Activated T-cell treated with anti-CD3 and anti-CD28 coated beads for 1 hour (primary cell): ENCODE data around the gene ISYNA1.
A peak's percentile ranks its signal among the peaks of the same experiment; 100 is the strongest.
"Not testable (repeated sequence)": the region's sequence is repeated elsewhere in the genome, so short reads cannot be mapped to it uniquely, and the experiment has no call there.

Source experiments
- DNase-seq: peaks from one replicate; pipeline ENCODE4 v3.0.0-alpha.2; 2020; ENCODE audit warnings: low read depth

Gene ISYNA1

DNA sequence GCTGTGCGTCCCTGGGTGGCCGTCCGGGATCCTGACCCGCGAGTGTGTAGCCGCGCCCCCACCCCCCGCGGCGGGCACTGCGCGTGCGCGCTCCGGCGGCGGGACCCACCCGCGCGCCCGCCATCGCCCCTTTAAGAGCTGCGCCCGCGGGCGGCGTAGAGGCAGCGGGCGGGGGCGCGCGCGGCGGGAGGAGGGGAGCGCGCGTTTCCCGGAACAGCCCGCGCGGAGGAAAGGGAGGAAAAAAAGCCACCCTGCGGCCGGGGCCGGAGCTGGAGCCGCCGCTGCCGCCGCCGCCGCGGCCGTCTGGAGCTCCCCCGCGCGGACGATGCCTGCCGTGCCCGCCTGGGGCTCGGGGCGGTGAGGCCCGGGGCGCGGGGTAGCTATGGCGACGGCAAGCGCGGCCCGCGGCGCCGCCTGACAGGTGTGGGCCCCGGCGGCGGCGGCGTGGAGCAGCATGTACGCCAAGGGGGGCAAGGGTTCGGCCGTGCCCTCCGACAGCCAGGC lies 18.7 kb downstream of the ISYNA1 start, which contains the start of gene SSBP4:
Gene SSBP4 (plus strand): TSS at position 204 of the 504 bp plus-strand sequence. CDS start 251 bp downstream, at position 455.
- DNase-seq: peak; percentile 54

DNA sequence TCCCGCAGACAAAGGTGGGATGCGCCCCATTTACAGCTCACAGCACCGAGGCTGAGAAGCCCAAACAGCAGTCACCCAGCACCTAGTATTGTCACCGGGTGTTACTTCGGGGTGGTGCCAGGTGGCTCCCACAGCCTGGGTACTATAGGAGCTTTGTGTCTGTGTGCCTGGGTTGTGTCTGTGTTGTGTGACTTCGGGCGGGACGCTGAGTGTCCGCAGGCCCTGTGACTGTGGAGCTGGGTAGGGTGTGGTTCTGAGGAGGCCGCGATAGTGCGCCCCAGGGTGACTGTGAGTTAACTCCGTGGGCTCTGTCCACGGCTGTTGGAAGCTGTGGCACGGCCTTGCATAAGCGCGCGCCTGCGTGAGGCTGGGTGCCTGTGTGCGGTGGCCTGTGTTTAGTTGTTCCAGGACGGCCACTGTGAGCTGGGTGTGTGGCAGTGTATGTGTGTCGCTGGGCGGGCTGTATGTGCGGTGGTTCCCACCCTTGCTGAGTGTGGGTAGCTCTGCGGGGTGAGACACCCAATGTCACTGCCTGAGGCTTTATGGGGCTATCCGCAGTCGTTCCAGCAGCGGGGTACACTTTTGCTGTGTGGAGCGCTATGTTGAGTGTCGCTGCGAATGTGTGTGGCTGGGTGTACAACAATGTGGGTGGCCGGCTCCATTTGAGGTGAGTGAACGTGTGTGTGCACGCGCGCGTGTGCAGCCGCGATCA lies 19.3 kb downstream of the ISYNA1 start:
- DNase-seq: no peak

DNA sequence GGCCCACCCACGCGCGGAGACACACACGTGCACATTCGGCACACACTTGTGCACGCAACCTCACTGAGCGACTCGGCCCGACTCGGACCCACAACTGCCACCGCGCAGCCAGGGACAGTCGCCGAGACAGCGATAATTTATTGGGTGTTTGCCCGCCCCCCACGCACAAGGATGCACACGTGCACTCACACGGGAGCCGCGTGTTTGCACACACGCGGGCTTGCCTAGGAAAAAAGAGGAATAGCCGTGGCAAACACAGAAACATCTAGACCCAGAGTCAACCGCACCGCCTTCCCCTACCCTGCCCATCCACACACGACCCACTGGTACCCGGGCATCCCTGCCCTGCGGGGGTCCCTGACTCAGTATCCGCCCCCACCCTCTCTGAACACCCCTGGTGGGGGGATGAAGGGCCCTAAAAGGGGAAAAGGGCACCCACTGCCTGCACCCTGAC lies 19.9 kb downstream of the ISYNA1 start:
- DNase-seq: no peak

DNA sequence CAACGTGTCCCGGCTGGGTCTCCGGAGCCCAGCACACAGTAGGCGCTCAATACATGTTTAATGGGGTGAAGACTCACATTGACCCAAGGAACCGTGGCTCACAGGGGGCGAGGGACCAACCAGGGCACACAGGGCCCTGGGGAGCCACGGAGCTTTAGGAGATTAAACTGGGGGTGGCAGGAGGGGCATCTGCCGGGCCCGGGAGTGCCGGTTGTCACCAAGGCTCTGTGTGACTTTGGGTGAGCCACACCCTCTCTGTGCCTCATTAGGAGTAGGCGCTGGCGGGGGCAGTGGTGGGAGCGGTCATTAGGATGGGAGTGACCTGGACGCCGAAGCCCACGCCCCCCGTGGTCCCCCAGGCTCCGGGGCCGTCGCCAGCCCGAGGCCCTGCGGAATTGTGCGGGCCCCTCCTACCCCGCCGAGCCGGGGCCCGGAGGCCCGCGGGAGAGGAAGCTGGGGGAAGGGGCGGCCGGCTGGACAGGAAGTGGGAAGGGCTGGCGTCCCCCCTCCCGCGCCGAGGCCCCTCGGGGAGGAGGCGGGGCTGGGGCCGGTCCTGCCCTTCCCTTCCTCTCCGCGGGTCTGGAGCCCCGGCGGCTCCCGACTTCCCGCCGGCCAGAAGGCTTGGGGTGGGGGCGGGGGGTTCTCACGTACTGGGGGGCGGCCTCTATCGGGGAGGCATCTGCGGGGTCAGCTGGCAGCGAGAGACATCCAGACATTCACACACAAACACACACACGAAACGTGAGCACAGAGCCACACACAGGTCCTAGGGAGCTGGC lies 20.5 kb downstream of the ISYNA1 start:
- DNase-seq: no peak

DNA sequence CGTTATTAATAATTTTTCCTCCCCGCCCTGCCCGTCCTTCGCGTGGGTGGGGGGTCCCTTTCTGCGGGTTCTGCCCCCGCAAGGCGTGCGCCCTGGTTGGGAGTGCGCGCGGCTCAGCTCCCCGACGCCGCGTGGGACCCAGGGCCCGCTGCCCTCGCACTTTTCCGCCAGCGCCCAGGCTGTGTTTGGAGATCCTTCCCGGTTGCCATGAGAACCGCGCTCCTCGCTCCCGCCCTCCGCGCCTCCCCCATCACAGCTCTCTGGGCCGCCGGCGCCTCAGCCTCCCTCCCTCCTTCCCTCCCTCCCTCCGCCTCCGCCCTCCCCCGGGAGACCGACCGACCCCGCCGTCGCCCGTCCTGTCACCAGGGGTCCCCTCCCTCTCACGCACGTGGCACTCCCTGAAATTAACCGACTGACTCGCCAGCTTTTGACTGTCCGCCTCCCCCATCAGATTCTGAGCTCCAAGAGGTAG lies 21.1 kb downstream of the ISYNA1 start:
- no peak for DNase-seq

DNA sequence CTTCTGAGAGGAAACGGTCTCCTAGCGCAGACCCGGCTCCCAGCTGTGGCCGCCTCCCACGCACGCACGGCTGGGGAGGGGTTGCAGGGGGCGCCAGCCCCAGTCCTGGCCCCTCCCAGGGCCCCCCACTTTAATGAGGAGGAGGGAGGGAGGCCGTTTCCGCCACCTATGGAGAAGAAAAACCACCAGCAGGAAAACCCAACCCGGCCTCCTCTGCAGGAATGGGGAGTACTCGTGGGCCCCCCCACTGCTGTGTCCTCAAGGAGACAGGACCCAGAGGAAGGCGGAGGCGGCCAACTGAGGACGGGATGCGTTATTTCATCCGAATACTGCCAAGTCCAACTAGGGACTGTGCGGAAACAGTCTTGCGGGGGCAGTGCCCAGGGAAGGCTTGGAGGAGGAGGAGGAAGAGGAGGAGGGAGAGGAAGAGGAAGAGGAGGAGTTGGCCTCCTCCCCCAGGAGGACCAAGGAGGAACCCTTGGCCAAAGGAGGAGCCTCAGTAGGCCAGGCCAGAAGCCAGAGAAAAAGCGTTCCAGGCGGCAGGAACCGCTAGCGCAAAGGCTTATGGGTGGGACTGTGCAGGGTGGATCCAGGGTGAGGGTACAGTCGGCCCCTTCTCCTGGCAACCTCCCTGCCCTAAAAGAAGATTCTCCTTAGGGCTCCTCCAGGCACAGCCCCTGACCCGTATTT lies 22.6 kb downstream of the ISYNA1 start:
- no peak for DNase-seq

DNA sequence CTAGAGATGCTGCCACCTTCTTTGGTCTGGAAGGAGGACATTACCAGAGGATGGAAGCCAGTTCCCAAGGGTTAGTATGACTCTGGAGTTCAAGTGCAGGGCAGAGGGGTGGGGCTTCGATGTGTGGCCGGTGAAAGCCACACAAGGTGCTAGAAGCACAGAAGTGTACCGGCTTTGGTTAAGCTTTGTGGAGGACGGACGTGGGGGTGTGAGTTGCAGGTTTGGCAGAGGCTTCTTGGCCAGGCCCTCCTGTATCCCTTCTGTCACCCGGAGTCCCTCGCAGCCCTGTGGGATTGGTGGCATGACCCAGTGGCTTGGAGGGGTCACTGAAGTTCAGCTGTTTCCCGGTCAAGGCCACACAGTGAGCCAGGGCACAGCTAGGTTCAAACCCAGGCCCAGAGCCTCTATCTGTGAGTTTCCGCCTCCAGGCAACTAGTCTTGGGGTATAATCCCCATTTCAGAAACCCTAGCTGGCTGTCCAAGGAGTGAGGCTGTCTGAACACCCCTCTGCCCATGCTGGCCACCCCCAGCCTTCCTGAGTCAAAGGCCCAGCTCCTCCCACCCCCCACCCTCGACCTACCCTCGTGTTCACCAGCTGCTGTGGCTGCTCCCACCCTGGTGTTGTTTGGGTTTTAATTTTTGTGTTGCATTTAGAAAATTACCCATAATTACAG lies 23.3 kb downstream of the ISYNA1 start:
- DNase-seq: no peak

DNA sequence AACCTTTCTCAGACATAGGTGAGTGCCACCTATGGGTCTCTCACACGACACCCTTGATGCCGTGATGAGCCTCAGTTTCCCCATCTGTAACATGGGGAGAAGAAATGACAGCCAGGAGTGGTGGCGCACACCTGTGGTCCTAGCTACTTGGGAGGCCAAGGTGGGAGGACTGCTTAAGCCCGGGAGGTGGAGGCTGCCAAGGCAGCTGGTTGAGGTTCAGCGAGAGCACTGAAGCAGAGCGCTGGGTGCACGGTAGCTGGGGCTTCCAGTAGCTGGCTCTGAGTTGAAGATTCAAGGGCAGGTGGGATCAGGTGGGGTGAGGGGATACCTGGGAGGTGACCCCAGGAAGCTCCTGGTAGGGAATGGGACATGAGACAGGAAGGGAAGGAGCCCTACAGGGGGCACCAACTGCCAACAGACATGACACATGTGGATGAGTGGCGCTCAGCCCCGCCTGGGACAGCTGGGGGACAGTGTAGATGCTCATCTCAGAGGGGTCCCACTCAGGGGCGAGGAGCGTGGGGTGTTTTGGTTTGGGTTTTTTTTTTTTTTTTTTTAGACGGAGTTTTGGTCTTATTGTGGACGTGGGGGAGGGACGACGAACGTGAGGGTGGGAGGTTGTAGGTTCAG lies 25.2 kb downstream of the ISYNA1 start:
- DNase-seq: no peak

DNA sequence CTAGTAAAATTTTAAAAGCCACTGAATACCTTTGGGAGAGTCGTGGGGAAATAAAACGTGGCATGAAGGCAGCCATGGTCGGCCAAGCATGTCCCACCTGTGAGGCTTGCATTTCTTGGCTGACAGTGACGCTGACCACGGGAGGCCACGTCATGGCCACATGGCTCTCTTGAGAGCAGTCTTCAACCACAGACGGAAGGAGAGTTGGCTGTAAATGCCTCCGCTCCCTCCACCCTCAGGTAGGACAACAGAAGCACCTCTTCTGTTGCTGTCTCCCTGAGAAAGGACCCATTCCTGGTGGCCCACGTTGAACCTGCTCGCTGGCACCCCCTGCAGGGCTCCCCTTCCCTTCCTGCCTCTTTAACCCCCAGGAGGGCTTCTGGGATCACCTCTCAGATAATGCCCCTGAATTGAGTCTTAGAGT lies 29.9 kb downstream of the ISYNA1 start:
- DNase-seq: no peak

DNA sequence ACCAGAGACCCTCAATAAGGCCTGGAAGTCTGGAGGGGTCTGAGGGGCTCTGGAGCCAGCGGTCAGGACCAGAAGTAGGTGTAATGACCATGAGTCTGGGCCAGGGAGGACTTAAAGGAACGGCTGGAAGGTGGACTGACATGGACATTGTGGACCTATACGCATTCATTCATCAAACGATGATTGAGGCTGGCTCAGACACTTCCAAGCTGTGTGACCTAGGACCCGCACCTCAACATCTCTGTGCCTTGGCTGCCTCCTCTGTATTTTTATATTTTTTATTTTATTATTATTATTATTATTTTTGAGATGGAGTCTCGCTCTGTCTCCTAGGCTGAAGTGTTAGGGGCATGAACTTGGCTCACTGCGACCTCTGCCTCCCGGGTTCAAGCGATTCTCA lies 31.2 kb downstream of the ISYNA1 start:
- DNase-seq: no peak

DNA sequence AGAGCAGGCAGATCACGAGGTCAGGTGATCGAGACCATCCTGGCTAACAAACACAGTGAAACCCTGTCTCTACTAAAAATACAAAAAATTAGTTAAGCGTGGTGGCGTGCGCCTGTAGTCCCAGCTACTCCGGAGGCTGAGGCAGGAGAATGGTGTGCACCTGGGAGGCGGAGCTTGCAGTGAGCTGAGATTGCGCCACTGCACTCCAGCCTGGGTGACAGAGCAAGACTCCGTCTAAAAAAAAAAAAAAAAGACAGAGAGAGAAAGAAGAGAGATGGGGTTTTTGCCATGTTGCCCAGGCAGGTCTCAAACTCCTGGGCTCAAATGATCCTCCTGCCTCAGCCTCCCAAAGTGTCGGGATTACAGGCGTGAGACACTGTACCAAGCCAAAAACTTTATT lies 32.2 kb downstream of the ISYNA1 start:
- DNase-seq: not testable (repeated sequence)

DNA sequence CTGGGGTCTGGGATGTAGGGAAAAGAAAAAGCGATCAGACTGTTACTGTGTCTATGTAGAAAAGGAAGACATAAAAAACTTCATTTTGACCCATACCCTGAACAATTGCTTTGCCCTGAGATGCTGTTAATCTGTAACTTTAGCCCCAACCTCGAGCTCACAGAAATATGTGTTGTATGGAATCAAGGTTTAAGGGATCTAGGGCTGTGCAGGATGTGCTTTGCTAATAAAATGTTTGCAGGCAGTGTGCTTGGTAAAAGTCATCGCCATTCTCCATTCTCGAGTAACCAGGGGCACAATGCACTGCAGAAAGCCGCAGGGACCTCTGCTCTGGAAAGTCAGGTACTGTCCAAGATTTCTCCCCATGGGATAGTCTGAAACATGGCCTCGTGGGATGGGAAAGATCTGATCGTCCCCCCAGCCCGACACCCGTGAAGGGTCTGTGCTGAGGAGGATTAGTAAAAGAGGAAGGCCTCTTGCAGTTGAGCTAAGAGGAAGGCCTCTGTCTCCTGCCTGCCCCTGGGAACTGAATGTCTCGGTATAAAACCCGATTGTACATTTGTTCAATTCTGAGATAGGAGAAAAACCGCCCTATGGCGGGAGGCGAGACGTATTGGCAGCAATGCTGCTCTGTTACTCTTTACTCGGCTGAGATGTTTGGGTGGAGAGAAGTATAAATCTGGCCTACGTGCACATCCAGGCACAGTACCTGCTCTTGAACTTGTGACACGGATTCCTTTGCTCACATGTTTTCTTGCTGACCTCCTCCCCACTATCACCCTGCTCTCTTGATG lies 35.3 kb downstream of the ISYNA1 start:
- not testable (repeated sequence) for DNase-seq

DNA sequence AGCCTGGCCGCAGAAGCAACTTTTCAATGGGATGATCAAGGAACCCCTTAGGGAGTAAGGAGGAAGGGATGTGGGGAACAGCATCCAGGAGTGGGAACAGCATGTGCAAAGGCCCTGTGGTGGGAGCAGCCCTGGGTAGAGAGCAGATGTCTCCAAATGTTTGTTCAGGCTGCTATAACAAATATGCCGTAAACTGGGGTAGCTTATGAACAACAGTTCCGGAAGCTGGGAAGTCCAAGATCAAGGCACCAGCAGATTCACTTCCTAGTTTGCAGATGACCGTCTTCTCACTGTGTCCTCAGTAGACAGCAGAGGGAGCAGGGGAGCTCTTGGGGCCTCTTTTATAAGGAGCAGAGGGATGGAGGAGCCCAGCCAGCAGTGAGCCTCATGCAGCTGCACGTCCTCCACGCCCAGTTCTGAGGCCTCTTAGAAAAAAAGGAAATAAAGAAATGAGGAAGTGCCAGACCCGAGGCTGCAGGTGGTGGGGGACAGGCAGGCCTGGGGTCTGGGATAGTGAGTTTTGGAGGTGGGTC lies 36.3 kb downstream of the ISYNA1 start:
- no peak for DNase-seq

DNA sequence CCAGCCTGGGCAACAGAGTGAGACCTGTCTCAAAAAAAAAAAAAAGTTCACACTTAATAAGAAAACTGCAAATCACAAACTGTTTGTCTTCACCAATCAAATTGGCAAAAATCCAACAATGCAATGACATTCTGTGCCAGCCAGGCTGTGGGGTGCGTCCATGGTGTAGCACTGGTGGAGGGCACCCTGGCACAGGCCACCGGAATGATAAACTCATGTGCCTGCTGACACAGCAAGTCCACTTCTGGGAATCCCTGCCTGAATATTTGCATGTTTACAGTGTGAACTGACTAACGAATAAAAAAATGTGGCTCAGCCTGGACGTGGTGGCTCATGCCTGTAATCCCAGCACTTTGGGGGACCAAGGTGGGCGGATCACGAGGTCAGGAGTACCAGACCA lies 38.9 kb downstream of the ISYNA1 start:
- no peak for DNase-seq

DNA sequence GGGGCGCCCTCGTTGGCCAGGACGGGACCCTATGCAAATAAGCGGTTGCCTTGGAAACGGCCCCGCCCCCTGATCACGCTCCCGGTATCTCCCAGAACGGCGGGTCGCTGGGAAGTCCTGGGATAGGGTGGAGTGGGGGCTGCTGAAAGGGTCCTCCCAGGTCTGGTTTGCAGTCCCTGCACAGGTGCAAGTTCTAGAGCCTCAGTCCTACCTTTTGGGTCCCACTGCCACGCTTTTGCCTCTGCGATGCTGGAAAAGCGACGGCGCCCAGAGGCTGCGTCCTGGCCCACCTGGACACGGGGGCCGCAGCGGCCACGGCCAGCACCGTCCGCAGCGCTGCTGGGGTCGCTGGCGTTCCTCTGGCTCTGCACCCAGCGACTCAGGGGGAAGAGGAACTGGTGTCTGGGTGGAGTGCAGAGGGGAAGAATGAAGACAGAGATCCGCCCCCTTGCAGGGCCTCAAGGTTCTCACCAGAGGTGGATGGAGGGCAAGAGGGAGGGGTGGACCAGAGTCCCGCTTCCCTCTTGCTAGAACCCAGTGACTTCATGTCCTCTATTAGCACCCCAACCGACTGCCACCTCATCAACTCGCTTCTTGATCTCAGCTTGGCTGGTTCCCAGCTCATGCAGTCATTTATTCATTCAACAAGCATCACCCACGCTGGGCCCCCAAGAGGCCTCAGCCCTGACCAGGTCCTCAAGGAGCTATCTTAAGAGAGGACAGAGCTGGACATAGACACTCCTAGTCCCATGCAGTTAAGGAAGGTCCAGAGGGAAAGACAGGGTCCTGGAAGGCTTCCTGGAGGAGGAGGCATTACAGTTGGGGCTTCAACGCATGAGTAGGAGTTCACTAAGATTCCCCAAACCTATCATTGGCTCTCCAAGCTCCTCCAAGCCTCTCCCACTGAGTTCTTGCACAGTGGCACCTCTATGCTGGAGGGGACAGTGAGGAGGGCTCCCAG lies 40.4 kb downstream of the ISYNA1 start, which contains the start of gene LRRC25:
Gene LRRC25 (minus strand): TSS at position 381 of the 961 bp plus-strand sequence. CDS start 659 bp downstream, outside the sequence.
- no peak for DNase-seq

DNA sequence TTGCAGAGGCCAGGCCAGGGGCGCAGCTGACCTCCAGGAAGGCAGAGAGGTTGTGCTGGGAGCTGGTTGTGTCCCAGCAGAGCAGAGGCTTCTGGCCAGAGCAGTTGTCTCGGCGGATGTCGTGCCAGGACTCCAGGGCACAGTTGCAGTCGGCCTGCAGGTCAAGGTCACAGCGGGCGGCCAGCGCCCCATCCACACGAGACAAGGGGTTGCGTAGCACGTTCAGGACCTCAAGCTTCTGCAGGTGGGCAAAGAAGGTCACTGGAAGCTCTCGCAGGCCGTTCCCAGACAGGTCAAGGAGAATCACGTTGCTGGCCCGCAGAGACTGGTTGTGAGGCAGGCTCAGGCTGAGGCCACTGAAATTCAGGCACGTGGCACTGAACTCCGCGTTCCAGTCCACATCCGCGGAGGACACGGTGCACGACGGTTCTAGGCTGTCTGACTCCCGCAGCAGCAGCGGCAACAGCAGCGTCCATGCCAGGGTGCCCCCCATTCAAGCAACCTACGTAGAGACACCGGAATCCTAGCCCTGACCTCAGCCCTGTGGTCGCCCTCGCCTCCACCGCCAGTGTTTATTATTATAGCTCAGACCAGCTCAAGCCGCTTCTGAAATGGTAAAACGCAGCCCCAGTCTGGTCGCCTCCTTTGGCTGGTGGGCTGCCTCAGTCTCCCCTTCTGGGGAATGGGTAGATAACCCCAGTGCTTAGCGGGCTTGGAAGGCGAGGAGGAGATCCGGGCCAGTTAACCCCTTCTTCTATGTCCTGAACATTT lies 41.3 kb downstream of the ISYNA1 start:
- DNase-seq: no peak

DNA sequence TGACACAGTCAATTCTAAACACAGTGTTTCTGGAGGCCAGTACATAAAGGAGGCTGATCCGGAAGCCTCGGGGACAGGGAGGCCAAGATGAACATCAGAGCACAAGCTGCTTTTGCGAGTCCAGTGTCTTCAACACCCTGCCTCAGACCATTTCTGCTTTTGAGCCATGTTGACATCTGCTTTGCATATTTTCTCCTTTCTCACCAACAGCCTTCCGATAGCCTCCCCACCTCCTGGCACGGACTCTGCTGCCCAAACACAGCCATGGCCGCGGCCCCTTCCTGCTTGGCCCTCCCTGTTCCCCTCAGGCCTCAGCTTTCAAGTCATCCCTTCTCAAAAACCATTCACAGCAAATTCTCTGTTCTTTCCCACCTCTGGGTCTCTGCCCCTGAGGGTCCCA lies 44.1 kb downstream of the ISYNA1 start:
- DNase-seq: no peak

DNA sequence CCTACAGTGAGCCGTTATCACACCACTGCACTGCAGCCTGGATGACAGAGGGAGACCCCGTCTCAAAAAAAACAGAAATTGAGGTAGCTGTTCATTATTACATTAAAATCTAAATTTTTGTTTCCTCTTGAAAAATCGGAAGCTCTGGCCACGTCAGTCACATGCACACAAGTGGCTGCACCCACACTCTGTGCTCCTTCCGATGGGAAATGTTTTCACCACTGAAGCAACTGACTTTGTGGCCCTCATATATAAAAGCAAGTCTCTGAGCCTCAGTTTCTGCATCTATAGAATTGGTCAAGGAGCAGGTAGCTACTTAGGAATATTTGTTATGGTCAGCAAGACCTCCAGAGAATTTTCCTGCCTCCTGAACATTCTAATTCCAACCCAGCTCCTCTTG lies 45.0 kb downstream of the ISYNA1 start:
- no peak for DNase-seq
